ENCODE measurements around the gene ITGAX.
"Not testable (repeated sequence)": the region's sequence is repeated elsewhere in the genome, so short reads cannot be mapped to it uniquely, and the experiment has no call there.

Gene ITGAX

GRCh38 chr16:31354394-31355291, at the start of gene ITGAX:
ITGAX (plus strand) TSS chr16:31355176; CDS start chr16:31355255, 79 bp downstream.
- DNase-seq = no peak

GRCh38 chr16:31305219-31305618, 49.8 kb upstream of the ITGAX start:
- DNase-seq = no peak

- not testable (repeated sequence) for DNase-seq
These were observed 46.6 kb upstream of the ITGAX start for GRCh38 chr16:31308381-31308780.

GRCh38 chr16:31322500-31322899, 32.5 kb upstream of the ITGAX start:
- no peak for DNase-seq

- DNase-seq = no peak
These were observed 30.9 kb upstream of the ITGAX start for GRCh38 chr16:31323959-31324629.

- no peak for DNase-seq
These were observed 29.8 kb upstream of the ITGAX start for GRCh38 chr16:31325171-31325570.

GRCh38 chr16:31327646-31328225, 27.2 kb upstream of the ITGAX start:
- DNase-seq = no peak

GRCh38 chr16:31328322-31329052, 26.5 kb upstream of the ITGAX start:
- no peak for DNase-seq

- no peak for DNase-seq
These were observed 25.1 kb upstream of the ITGAX start for GRCh38 chr16:31329671-31330552.

GRCh38 chr16:31330553-31330890, 24.5 kb upstream of the ITGAX start:
- no peak for DNase-seq

- DNase-seq = no peak
These were observed 23.7 kb upstream of the ITGAX start for GRCh38 chr16:31331141-31331764.

- no peak for DNase-seq
These were observed 23.1 kb upstream of the ITGAX start for GRCh38 chr16:31331807-31332301.

- no peak for DNase-seq
These were observed 22.4 kb upstream of the ITGAX start for GRCh38 chr16:31332544-31332943.

- DNase-seq = no peak
These were observed 21.0 kb upstream of the ITGAX start for GRCh38 chr16:31333686-31334649.

- DNase-seq = no peak
These were observed 20.0 kb upstream of the ITGAX start for GRCh38 chr16:31334934-31335333.

- DNase-seq = no peak
These were observed 19.5 kb upstream of the ITGAX start for GRCh38 chr16:31335431-31335830.

- not testable (repeated sequence) for DNase-seq
These were observed 16.8 kb upstream of the ITGAX start for GRCh38 chr16:31338166-31338685.

- no peak for DNase-seq
These were observed 10.3 kb upstream of the ITGAX start for GRCh38 chr16:31344712-31345111.

GRCh38 chr16:31347445-31347844, 7.5 kb upstream of the ITGAX start:
- DNase-seq = no peak

GRCh38 chr16:31348579-31348978, 6.4 kb upstream of the ITGAX start:
- DNase-seq = no peak

Data from activated CD4-positive, CD25-positive, alpha-beta regulatory T cell (primary cell).